Mucosa of rectum (tissue), 2 donors: ENCODE results near the gene TAAR6.
"Not testable (repeated sequence)": the region's sequence is repeated elsewhere in the genome, so short reads cannot be mapped to it uniquely, and the experiment has no call there.

Experiments used
- H3K27ac ChIP-seq, 2 donors: one replicate each; pipeline ENCODE4 v1.7.0; 2013; ENCODE audit warnings: inconsistent platforms in 2 of 2, low read depth in 2 of 2, low read length in 2 of 2
- H3K27me3 ChIP-seq, 2 donors: one replicate each; pipeline ENCODE4 v1.7.0; 2013; ENCODE audit warnings: low read length in 2 of 2; ENCODE audit not compliant: control insufficient read depth in 2 of 2, insufficient read depth in 2 of 2
- H3K36me3 ChIP-seq, 2 donors: one replicate each; pipeline ENCODE4 v1.7.0; 2013; ENCODE audit warnings: low read length in 2 of 2; ENCODE audit not compliant: control insufficient read depth in 2 of 2, insufficient read depth in 2 of 2
- H3K4me1 ChIP-seq, 2 donors: one replicate each; pipeline ENCODE4 v1.7.0; 2013; ENCODE audit warnings: low read length in 2 of 2, mild to moderate bottlenecking in 1 of 2; ENCODE audit not compliant: control insufficient read depth in 2 of 2, insufficient read depth in 2 of 2
- H3K4me3 ChIP-seq, 2 donors: one replicate each; pipeline ENCODE4 v1.7.0; 2013; ENCODE audit warnings: low read length in 2 of 2
- H3K9ac ChIP-seq, 2 donors: one replicate each; pipeline ENCODE4 v1.7.0; 2013; ENCODE audit warnings: low read length in 2 of 2, low read depth in 1 of 2, mild to moderate bottlenecking in 1 of 2
- H3K9me3 ChIP-seq, 2 donors: one replicate each; pipeline ENCODE4 v1.7.0; 2013; ENCODE audit warnings: low read length in 2 of 2; ENCODE audit not compliant: control insufficient read depth in 2 of 2
- donor health status: healthy.
- donor health status: Normal muscosa, but diverticular disease.

The TAAR6 gene

GRCh38 chr6:132584698-132585097, 14.6 kb downstream of the TAAR6 start:
- H3K9ac ChIP-seq: no peak overlapping the region
- no peak overlapping the region for H3K4me3 ChIP-seq
- no peaks in the 10 kb centered on the region for H3K36me3 ChIP-seq
- no peaks in the 10 kb centered on the region for H3K4me1 ChIP-seq
- peaks cover 0 to 2% of the 10 kb centered on the region in 2 donors for H3K27me3 ChIP-seq
- no peaks in the 10 kb centered on the region for H3K9me3 ChIP-seq
- no peak overlapping the region for H3K27ac ChIP-seq

GRCh38 chr6:132587424-132587823, 17.3 kb downstream of the TAAR6 start:
- Histone ChIP-seq H3K4me1 (no peaks in the 10 kb centered on the region), H3K9ac (no peak overlapping the region), H3K4me3 (no peak overlapping the region), H3K9me3 (no peaks in the 10 kb centered on the region), H3K36me3 (no peaks in the 10 kb centered on the region), H3K27me3 (peaks cover 0 to 2% of the 10 kb centered on the region in 2 donors), H3K27ac (no peak overlapping the region)

- no peaks in the 10 kb centered on the region for H3K4me1 ChIP-seq
- H3K27me3 ChIP-seq: peaks cover 0 to 2% of the 10 kb centered on the region in 2 donors
- no peaks in the 10 kb centered on the region for H3K36me3 ChIP-seq
- no peak within 1 kb of the TSS for H3K27ac ChIP-seq
- H3K4me3 ChIP-seq: no peak within 1 kb of the TSS
- H3K9ac ChIP-seq: no peak within 1 kb of the TSS
- H3K9me3 ChIP-seq: no peaks in the 10 kb centered on the region
Observed at GRCh38 chr6:132589454-132589853, 19.3 kb downstream of the TAAR6 start, which contains the start of gene TAAR5. TSS of gene TAAR5 (minus strand) at chr6:132589741. CDS start at chr6:132589686, 55 bp downstream.

- Histone ChIP-seq H3K4me3 (no peak overlapping the region), H3K9me3 (no peaks in the 10 kb centered on the region), H3K27ac (no peak overlapping the region), H3K4me1 (no peaks in the 10 kb centered on the region), H3K36me3 (no peaks in the 10 kb centered on the region), H3K27me3 (peaks cover 0 to 2% of the 10 kb centered on the region in 2 donors), H3K9ac (no peak overlapping the region)
Observed at GRCh38 chr6:132590362-132590761, 20.2 kb downstream of the TAAR6 start.

- H3K27ac ChIP-seq: no peak overlapping the region
- no peak overlapping the region for H3K4me3 ChIP-seq
- H3K27me3 ChIP-seq: no peaks in the 10 kb centered on the region
- H3K9me3 ChIP-seq: no peaks in the 10 kb centered on the region
- H3K4me1 ChIP-seq: no peaks in the 10 kb centered on the region
- H3K36me3 ChIP-seq: no peaks in the 10 kb centered on the region
- no peak overlapping the region for H3K9ac ChIP-seq
Observed at GRCh38 chr6:132592855-132593254, 22.7 kb downstream of the TAAR6 start.

- H3K9ac ChIP-seq: no peak overlapping the region
- no peak overlapping the region for H3K4me3 ChIP-seq
- no peaks in the 10 kb centered on the region for H3K9me3 ChIP-seq
- no peaks in the 10 kb centered on the region for H3K27me3 ChIP-seq
- H3K4me1 ChIP-seq: no peaks in the 10 kb centered on the region
- no peak overlapping the region for H3K27ac ChIP-seq
- H3K36me3 ChIP-seq: no peaks in the 10 kb centered on the region
Observed at GRCh38 chr6:132596201-132596600, 26.1 kb downstream of the TAAR6 start.

- Histone ChIP-seq H3K4me1 (no peaks in the 10 kb centered on the region), H3K36me3 (no peaks in the 10 kb centered on the region), H3K9me3 (no peaks in the 10 kb centered on the region), H3K4me3 (no peak overlapping the region), H3K27me3 (no peaks in the 10 kb centered on the region), H3K9ac (no peak overlapping the region), H3K27ac (no peak overlapping the region)
Observed at GRCh38 chr6:132598473-132598872, 28.4 kb downstream of the TAAR6 start.

GRCh38 chr6:132600900-132601299, 30.8 kb downstream of the TAAR6 start:
- H3K36me3 ChIP-seq, H3K27me3 ChIP-seq, H3K4me3 ChIP-seq, H3K9me3 ChIP-seq, H3K4me1 ChIP-seq, H3K27ac ChIP-seq, H3K9ac ChIP-seq: not testable (repeated sequence)

- no peaks in the 10 kb centered on the region for H3K27me3 ChIP-seq
- H3K36me3 ChIP-seq: no peaks in the 10 kb centered on the region
- no peaks in the 10 kb centered on the region for H3K4me1 ChIP-seq
- no peak overlapping the region for H3K27ac ChIP-seq
- H3K9me3 ChIP-seq: no peaks in the 10 kb centered on the region
- H3K9ac ChIP-seq: no peak overlapping the region
- H3K4me3 ChIP-seq: no peak overlapping the region
Observed at GRCh38 chr6:132604635-132605152, 34.6 kb downstream of the TAAR6 start.

GRCh38 chr6:132607544-132608233, 37.6 kb downstream of the TAAR6 start:
- no peak overlapping the region for H3K4me3 ChIP-seq
- H3K4me1 ChIP-seq: peaks cover 0 to under 1% of the 10 kb centered on the region in 2 donors
- no peaks in the 10 kb centered on the region for H3K27me3 ChIP-seq
- no peak overlapping the region for H3K27ac ChIP-seq
- H3K9ac ChIP-seq: no peak overlapping the region
- no peaks in the 10 kb centered on the region for H3K9me3 ChIP-seq
- no peaks in the 10 kb centered on the region for H3K36me3 ChIP-seq
